Endothelial cell of umbilical vein (primary cell): ENCODE data around the gene RNF224. TPM values are rescaled to one million over a fixed set of nuclear protein-coding genes. Genes with fewer than 3 reads are reported as not detected.

Source experiments
- BruUV-seq: library from RNA; stranded (reverse); fragments of 400-500 nt; replicated peaks from 2 replicates; lab custom pipeline; 2021; lab: Mats Ljungman, UMichigan
- CTCF ChIA-PET: fragments of 300-600, 350-600 bp; sonication (Branson Sonifier 250); formaldehyde crosslinking; loops from one replicate; lab custom pipeline; 2021; ENCODE audit warnings: antibody characterized with exemption, inconsistent platforms; lab: Charles Lee
- POLR2A ChIA-PET: fragments of 300-600, 350-600 bp; sonication (Branson Sonifier 250); formaldehyde crosslinking; loops from one replicate; lab custom pipeline; 2021; ENCODE audit warnings: antibody characterized with exemption, inconsistent platforms; lab: Charles Lee
- DNase-seq: peaks from one replicate; pipeline ENCODE4 v3.0.0-alpha.2; 2011; ENCODE audit warnings: low read depth, low spot score
- FAIRE-seq: peaks from 2 replicates; lab custom pipeline; 2011; peaks lifted over from hg19 to GRCh38; lab: Jason Lieb, UNC
- H2AFZ ChIP-seq: 2 replicates; pipeline ENCODE4 v1.6.0; 2012; ENCODE audit warnings: low read depth, low read length, control low read depth, inconsistent platforms
- H3K27ac ChIP-seq: 2 replicates; pipeline ENCODE4 v1.5.1; 2011; ENCODE audit warnings: low read depth, mild to moderate bottlenecking, control low read depth, low read length, moderate library complexity; ENCODE audit not compliant: insufficient read depth
- H3K27me3 ChIP-seq, 2 experiments: 2 replicates each; pipeline versions ENCODE4 v1.6.0 to v1.6.1; 2011; ENCODE audit warnings: low read length in 2 of 2, mixed read lengths in 1 of 2; ENCODE audit not compliant: control insufficient read depth in 2 of 2, insufficient read depth in 2 of 2
- H3K36me3 ChIP-seq, 2 experiments: 2 replicates in 1 of 2; 3 replicates in 1 of 2; pipeline ENCODE4 v1.5.1; 2011; ENCODE audit warnings: low read length in 2 of 2, mild to moderate bottlenecking in 1 of 2, moderate library complexity in 1 of 2; ENCODE audit not compliant: control insufficient read depth in 2 of 2, insufficient read depth in 2 of 2; ENCODE audit errors: extremely low read depth in 1 of 2
- H3K4me1 ChIP-seq: 3 replicates; pipeline ENCODE4 v1.5.1; 2011; ENCODE audit warnings: mild to moderate bottlenecking, low read length; ENCODE audit not compliant: control insufficient read depth, insufficient read depth; ENCODE audit errors: extremely low read depth
- H3K4me2 ChIP-seq: 2 replicates; pipeline ENCODE4 v1.6.1; 2011; ENCODE audit warnings: low read length, control low read depth, mixed read lengths; ENCODE audit not compliant: insufficient read depth
- H3K4me3 ChIP-seq, 3 experiments: fragments of 200-600 bp in 1 of 3; sonication (generic), shearing (Covaris generic) in 1 of 3; replicated peaks in 1 of 3; 2 replicates each; pipeline ENCODE4 v1.5.1; 2011 to 2016; ENCODE audit warnings: control low read depth in 3 of 3, low read length in 3 of 3, mild to moderate bottlenecking in 2 of 3, inconsistent platforms in 1 of 3, low read depth in 1 of 3, moderate library complexity in 1 of 3; ENCODE audit not compliant: insufficient read depth in 1 of 3
- H3K79me2 ChIP-seq: 2 replicates; pipeline ENCODE4 v1.6.0; 2012; ENCODE audit warnings: low read length, inconsistent platforms; ENCODE audit not compliant: control insufficient read depth, insufficient read depth
- H3K9ac ChIP-seq: replicated peaks from 2 replicates; pipeline ENCODE3; 2011; ENCODE audit warnings: low read length, control low read depth; ENCODE audit not compliant: insufficient read depth; ENCODE audit errors: extremely low read depth
- H3K9me1 ChIP-seq: replicated peaks from 3 replicates; pipeline ENCODE4 v1.6.0; 2011; ENCODE audit warnings: mild to moderate bottlenecking, low read length; ENCODE audit not compliant: control insufficient read depth, insufficient read depth; ENCODE audit errors: extremely low read depth
- H3K9me3 ChIP-seq: replicated peaks from 2 replicates; pipeline ENCODE4 v1.5.1; 2012; ENCODE audit warnings: low read length, inconsistent platforms; ENCODE audit not compliant: control insufficient read depth, insufficient read depth
- H4K20me1 ChIP-seq: replicated peaks from 2 replicates; pipeline ENCODE3; 2011; ENCODE audit warnings: mild to moderate bottlenecking, low read length; ENCODE audit not compliant: control insufficient read depth, insufficient read depth; ENCODE audit errors: extremely low read depth
- CTCF ChIP-seq, 2 donors: IDR thresholded peaks; 1 replicate in 1 of 2; 2 replicates in 1 of 2; pipeline ENCODE4 v1.5.1; 2011; ENCODE audit warnings: low read length in 2 of 2, mild to moderate bottlenecking in 2 of 2, moderate library complexity in 2 of 2, control low read depth in 1 of 2, inconsistent platforms in 1 of 2, low read depth in 1 of 2; ENCODE audit not compliant: insufficient read depth in 1 of 2; ENCODE audit errors: extremely low read depth in 1 of 2
- EZH2 ChIP-seq: IDR thresholded peaks from 2 replicates; pipeline ENCODE4 v1.6.1; 2012; ENCODE audit warnings: borderline replicate concordance, low read depth, mild to moderate bottlenecking, moderate library complexity, low read length, inconsistent platforms; ENCODE audit not compliant: severe bottlenecking
- GATA2 ChIP-seq: IDR thresholded peaks from 2 replicates; pipeline ENCODE4 v1.7.0; 2011; ENCODE audit warnings: low read depth, mild to moderate bottlenecking, moderate library complexity, mixed read lengths, low read length; ENCODE audit not compliant: insufficient read length, insufficient read depth
- JUN ChIP-seq: IDR thresholded peaks from 2 replicates; pipeline ENCODE4 v1.6.1; 2011; ENCODE audit warnings: borderline replicate concordance, low read depth; ENCODE audit not compliant: insufficient read length, insufficient read depth
- MYC ChIP-seq: IDR thresholded peaks from one replicate; pipeline ENCODE4 v1.6.1; 2011; ENCODE audit warnings: mild to moderate bottlenecking, low read depth, low read length
- POLR2A ChIP-seq: IDR thresholded peaks from 2 replicates; pipeline ENCODE4 v1.6.1; 2012; ENCODE audit warnings: low read depth, mild to moderate bottlenecking, control low read depth, low read length
- POLR2AphosphoS5 ChIP-seq: IDR thresholded peaks from 2 replicates; pipeline ENCODE4 v1.6.1; 2012; ENCODE audit warnings: low read depth, mild to moderate bottlenecking, control low read depth, low read length, moderate library complexity; ENCODE audit not compliant: insufficient read depth
- dilution Hi-C: fragments of 300-500 bp; cut with MboI; formaldehyde crosslinking; loops from one replicate; pipeline ENCODE4 v1.15.0; 2019; ENCODE audit warnings: low sequenced_read_pairs; ENCODE audit not compliant: extremely low pct_ligation_motif_present
- intact Hi-C: fragments of 100-400 bp; cut with micrococcal nuclease; formaldehyde crosslinking; loops from one replicate; pipeline ENCODE4 v1.10.0; 2022
- polyA plus RNA-seq, 4 experiments: library from polyadenylated mRNA; depleted of rRNA in 3 of 4; stranded (reverse) in 3 of 4; unstranded in 1 of 4; fragments of >200 nt; gene quantifications; 2 replicates each; pipeline versions ENCODE4 v1.2.1 to v1.2.3, GENCODE V29; 2011 to 2012; ENCODE audit warnings: missing spikeins in 1 of 4
- total RNA-seq: library from RNA; stranded (reverse); gene quantifications from 2 replicates; pipeline ENCODE4 v1.2.3, GENCODE V29; 2021

Gene RNF224
- total and polyA plus RNA-seq, 2 donors (not counting 3 experiments of a cell fraction or from before 2014, with no cell fraction given) = not detected

DNA sequence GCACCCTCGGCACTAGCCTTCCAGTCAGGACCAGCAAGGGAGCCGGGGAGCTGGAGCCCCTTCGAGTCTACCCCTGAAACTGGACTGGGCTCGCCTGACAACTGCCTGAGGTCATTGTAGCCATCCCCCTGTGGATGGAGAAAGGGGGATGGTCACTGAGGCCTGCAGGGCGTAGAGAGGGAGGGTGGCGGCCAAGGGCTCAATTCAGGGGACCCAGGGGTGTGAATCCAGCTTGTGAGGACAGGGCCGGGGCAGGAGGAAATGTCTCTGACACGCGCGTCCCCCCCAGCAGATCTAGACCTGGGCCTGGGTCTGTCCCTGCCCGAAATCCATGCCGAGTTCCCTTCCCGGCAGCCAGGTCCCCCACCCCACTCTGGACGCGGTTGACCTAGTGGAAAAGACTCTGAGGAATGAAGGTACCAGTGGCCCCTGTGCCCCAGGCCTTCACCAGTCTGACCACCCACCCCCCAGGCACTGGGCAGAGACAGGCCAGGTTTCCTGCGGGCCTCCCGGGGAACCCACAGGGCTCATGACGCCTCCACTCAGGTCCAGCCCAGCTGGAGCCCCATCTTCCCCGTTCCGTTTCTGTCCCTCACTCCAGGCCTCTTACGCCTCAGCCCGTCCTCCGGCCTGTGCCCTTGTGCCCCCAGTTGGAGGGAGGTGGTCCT is 4.2 kb downstream of the RNF224 start:
- TF ChIP-seq POLR2AphosphoS5 (no peak), POLR2A (no peak), CTCF (IDR thresholded peaks at IDR 0.05; ENCODE audit: extremely low read depth in 1 of 2, insufficient read depth in 1 of 2, low read depth in 1 of 2, low read length in 2 of 2) (no peak), MYC (no peak), EZH2 (no peak), JUN (no peak), GATA2 (no peak)

More for the DNA sequence above, 4.2 kb downstream of the RNF224 start:
- FAIRE-seq (no peak), DNase-seq (no peak)
- H3K4me3 ChIP-seq = no peak overlapping the region
- no peaks in the 10 kb centered on the region for H4K20me1 ChIP-seq
- H3K36me3 ChIP-seq = no peaks in the 10 kb centered on the region
- dilution Hi-C loops (no loop called here), intact Hi-C loops (no loop called here)
- H3K27me3 ChIP-seq = no peaks in the 10 kb centered on the region
- CTCF ChIA-PET = interaction anchor here (0.6 kb wide), 1 partner anchor 85 kb away, joined by 3 read pairs; no protein-coding TSS in a partner anchor
- BruUV-seq = no TSS peak
- no peaks in the 10 kb centered on the region for H3K4me1 ChIP-seq
- H3K9me3 ChIP-seq = no peaks in the 10 kb centered on the region
- H2AFZ ChIP-seq = no peak overlapping the region
- POLR2A ChIA-PET = no interaction called here
- H3K4me2 ChIP-seq = no peak overlapping the region
- H3K9me1 ChIP-seq = no peaks in the 10 kb centered on the region
- no peak overlapping the region for H3K27ac ChIP-seq
- no peaks in the 10 kb centered on the region for H3K79me2 ChIP-seq
- no peak overlapping the region for H3K9ac ChIP-seq
